HG03135 (cell line): ENCODE measurements around the gene CFAP61.
"Not testable (repeated sequence)": the region's sequence is repeated elsewhere in the genome, so short reads cannot be mapped to it uniquely, and the experiment has no call there.

Experiments
- ATAC-seq: cut with Tn5 transposase; IDR thresholded peaks from one replicate; pipeline ENCODE4 v1.9.1; 2021; ENCODE audit warnings: mild to moderate bottlenecking, moderate library complexity; ENCODE audit not compliant: unreplicated experiment

CFAP61 gene

DNA sequence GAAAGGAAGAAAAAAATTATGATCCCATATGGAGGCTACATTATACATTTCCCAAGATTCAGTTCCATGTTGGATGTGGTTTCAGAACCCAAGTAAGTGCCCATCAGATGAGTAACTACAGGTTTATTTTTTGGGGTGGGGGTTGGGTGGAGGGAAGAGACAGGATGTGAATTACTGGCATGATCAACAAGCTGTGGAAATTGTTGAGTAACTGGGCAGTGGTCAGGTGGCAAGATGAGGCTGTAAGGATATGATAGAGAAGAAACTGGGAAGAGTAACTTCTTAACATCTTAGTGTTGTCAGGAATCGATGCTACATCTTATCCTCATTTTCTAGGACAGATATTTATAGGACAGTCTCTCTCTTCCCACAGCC is 153.5 kb downstream of the CFAP61 start:
- no peak for ATAC-seq

DNA sequence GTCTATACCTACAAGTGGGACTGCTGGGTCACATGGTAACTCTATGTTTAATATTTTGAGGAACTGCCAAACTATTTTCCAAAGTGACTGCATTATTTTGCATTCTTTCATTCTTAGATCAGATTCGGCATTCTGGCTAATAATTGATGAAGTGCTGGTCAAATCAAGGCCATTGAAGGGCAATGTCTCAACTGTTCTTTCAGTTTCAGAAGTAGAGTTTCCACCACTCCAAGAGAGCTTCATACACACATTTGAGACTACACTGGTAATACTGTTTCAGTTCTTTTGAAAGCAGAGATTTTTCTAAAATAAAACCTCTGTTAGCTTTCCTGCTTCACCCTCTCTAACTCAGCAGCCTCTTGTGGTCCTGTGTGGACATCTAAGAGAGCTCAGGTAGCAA is 154.5 kb downstream of the CFAP61 start:
- ATAC-seq, result peak; percentile 88

DNA sequence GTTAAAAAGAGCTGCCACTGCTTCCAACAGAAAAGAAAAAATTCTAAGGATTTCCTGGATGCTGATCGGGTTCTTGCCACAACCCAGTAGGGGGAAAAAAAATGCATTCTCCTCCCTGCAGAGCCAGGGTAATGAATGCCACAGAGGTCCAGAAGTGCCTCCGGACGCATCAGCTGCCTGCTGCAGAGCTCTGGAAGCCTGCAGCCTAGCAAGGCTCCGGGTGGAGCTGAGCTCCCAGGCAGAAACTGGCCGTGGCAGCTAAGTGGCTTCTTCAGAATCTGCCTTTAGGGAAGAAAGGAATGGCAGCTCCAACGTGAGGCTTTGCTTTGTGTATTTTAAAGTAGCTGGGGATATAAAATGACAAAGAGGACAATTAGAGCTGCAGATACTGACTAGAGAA is 155.0 kb downstream of the CFAP61 start:
- no peak for ATAC-seq

DNA sequence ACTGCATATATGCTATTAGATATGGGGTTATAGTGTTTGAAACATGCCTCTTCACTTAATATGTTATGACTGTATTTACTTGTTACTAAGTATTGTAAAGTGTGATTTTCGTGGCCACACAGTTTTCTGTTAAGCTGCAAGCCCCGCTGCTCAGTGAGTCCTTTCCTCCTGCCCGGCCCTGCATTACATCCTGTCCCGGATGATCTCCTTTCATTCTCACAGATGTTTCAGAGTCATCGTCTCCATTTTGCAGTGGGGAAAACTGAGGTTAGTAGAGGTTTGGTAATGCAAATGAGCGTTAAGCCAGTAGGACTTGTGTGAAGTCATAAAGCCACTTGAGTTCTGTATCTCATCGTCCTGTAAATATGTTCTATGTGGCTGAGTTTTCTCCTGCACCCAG is 155.5 kb downstream of the CFAP61 start:
- peak; percentile 56 for ATAC-seq

DNA sequence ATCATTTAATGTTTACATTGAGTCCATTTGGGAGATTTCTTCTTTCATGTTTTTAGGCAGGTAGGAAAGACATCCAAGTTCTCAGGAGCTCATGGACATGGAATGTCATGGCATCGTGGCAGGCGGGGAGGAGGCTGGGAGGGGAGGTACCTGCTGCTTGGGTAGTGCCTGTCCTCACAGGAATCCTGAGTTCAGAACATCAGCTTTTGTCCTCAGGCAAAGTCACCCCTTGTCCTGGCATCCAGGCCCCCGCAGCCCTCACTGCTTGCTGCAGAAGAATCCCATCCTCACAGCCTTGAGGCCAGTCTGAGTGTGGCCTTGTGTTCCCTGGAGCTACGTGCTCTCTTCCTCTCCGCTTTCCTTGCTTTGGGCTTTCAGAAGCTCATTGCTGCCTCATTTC is 157.4 kb downstream of the CFAP61 start:
- ATAC-seq, result no peak

DNA sequence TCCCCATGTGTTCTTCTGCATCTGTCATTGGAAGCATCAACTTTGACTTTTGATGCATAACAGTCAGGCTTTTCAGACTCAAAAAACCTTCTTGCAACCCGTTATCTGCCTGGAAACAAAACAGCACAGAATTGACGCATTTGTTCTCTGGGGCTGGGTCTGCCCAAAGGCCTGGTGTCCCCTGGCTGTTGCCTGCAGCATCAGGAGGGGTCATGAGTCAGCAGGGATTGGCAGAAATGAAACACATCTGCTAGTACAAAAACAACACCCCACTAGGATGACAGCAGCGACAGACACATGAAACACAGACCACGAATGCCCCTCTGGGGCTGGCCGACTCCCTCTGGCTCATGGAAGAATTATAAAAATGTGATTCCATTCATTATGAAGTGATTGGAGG is 158.0 kb downstream of the CFAP61 start:
- ATAC-seq, result no peak

DNA sequence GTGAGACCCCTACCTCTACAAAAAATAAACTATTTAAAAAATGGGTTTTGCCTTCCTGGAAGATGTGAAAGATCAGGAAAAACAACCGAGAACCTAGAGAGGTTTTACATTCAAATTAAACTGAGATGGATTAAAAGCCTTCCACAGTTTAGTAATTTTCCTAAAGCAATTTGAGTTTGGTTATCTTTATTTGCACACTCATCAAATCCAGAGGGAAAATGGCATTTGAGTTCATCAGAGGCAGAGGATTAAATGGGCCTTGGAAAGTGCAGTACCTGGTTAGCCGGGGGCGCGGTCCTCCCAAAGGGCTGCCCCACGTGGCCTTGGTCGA is 158.6 kb downstream of the CFAP61 start:
- no peak for ATAC-seq

DNA sequence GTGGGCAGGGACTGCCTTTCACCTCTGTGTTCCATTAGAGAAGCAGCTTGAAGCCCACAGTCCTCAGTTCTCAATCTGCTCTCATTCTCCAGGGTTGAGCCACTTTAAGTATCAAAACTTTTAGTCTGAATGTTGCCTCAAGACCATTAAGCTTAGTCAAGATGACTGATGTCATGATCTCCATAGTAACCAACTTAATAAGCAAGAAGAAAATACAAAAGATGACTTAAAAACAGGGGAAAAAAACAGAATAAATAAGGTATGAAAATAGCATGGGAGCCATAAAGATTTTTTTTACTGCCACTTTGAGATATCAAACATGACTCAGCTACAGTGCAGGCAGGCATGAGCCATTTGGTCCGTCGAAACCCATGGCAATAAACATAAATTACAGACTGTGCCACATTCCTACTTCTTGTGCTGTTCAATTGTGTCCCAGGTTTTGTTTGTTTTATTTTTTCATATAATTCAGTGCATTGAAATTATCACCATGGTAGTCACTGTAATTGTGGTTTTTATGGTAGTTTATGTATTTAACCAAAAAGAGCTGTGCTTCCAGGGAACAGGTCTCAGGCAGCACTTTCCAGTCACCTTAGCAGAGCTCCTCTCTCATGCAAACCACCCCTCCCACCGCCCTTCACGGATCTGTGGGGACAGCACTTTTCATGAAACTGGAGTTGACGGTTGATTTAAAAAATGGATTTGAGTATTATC is 159.1 kb downstream of the CFAP61 start:
- ATAC-seq, result no peak

DNA sequence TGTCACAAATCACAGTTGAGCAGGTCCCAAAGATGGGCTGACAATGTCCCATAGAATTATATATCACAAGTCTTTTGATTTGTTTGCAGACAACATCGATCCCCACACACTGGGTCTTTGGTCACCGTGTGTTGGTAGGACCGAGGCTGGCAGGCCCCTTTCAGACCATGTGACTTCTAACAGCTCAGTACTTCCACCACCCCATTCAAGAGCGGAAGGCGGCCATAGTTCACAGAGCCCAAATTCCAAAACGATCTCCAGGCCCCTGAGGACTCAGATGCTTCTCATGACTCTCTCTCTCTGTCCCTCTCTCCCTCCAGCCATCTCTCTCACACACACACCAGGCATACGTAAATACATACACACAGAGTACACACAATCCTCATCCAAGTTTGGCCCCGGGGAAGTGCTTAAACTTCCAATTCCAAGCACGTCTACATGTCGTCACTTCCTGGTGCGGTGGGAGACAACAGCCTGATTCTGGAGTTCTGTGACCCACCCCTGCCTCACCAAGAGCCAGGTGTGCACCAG is 159.7 kb downstream of the CFAP61 start:
- ATAC-seq, result no peak

DNA sequence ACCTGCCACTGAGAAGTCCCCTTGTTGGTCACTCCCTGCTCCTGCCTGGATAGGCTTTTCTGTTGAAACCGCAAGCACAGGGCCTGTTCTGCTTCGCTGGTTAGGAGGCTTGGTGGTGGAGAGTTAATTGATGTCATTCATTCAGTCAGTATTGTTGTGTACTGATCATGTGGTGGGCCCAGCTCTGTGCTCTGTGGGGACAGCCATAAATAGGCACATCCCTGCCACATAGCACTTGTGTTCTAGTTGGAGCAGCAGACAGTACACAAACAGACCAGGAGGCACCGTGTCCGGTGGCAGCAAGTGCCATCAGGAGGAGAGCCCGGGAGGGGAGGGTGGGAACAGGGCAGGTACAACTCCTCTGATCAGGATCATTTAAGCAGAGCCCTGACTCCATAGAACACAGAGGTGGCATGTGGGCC is 160.4 kb downstream of the CFAP61 start:
- ATAC-seq, result no peak

DNA sequence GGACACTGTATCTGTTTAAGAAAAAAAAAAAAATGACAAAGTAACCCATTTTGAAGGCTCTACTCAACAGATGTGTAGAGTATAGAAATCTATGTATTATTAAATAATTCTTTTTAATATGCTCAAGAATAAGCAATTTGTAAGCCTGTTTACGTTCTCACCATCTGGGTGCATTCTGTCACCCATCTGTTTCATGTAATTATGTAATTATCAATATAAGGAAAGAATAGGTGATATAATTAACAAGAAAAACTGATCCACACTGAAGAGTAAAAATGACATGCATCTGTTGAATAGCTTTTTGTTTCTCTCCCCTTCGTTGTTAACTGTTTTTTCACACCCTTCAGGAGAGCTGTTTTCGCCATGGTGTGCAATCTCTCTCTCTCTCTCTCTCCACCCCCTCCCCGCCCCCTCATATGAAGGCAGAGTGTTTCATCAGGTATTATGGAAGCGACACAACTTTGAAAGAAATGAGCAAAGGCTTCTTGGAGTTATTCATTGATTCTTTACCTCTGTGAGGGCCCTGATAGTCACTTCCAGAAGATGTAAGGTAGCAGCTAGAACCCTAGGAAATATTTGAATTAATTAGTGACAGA is 161.3 kb downstream of the CFAP61 start:
- ATAC-seq, result no peak

DNA sequence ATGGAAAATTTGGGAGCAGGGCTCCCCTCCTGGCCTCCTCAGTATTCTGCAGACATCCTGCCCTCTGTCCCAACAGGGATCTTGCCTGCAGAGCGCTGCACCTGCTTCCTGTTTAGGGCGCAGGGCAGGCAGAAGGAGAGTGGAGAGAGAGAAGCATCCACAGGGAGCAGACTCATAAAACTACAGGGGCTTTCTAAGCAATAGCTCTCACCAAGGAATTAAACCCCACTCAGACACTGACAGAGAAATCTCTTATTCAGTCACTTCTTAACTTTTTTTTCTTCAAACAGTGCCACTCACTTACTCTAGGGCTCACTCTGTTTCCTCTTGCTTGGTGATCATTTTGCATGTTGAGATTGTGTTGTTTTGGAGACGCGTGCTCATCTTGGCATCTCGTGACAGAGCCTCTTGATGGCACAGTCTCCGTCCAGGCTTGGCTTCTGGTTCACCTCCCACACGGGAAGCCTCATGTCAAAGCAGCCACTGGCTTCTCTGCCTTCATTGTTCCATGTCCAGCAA is 162.5 kb downstream of the CFAP61 start:
- no peak for ATAC-seq

DNA sequence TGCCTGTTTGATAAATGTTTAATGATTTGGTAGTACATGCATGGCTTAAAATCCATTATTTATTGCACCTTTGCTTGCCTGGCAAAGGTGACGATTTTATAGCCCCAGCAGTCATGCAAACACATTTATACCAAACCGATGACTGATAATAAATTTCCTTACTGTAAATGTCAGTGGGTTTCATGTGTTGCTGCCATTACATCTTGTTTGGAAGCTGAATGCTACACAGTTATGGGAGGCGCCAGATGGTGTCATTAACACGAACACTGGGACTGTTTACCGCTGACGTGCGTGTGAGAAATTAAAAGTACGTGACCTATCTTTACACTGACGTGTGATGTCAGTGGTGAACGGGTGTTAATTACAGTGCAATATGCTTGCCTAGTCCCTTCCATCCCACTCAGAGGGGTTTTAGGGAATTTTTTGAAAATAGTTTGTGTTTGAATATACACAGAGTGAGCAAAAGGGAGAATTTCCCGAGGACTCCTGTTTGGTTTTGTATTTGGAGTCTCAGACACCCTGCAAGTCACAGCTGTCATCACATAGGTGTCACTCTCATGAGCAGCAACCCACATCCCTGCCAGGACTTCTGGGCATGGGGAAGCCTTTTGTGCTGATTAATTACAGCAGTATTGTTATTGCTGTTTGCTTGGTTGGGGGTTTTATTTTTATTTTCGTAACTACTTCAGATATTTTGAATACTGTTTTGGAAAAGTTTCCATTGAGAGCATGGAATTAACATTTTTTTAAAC is 163.8 kb downstream of the CFAP61 start:
- no peak for ATAC-seq

DNA sequence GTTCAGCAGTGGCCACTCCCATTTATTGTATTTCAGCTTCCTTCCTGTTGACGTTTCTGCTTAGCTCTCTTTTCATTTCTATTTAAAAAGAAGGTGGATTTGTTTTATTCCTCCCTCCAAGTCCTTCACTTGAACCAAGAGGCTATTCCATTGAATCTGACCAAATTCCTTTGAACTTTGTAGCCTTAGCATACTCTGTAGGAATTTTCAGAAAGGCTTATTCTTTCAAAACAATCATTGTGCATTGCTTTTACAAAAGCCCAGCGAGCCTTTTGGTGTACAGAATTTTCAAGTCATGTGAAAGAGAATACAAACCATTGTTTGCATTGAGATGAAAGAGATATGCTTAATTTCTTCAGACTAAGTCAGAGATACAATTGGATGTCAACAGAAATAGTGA is 164.6 kb downstream of the CFAP61 start:
- no peak for ATAC-seq

DNA sequence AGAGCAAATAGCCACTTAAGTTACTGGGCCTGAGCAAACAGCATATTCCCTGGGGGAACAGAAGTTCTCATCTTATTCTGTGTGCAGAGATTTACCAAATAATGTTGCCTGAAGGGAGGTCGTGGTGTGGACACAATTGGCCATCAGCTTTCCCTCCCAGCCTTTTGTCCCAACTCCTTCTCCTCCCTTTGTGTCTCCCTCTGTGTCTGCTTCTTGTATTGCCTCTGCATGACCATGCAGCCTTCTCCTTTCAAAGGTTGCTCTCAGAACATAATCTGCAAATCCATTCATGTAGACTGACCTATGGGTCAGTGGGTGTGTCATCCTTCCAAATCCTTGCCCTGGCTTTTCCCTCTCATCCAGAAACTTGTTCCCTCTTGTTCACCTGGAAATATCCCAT is 165.3 kb downstream of the CFAP61 start:
- ATAC-seq, result no peak

DNA sequence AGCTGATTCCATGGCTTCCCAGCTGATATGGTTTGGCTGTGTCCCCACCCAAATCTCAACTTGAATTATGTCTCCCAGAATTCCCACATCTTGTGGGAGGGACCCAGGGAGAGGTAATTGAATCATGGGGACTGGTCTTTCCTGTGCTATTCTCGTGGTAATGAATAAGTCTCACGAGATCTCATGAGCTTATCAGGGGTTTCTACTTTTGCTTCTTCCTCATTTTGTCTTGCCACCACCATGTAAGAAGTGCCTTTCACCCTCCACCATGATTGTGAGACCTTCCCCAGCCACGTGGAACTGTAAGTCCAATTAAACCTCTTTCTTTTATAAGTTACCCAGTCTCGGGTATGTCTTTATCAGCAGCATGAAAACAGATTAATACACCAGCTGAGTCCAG is 165.8 kb downstream of the CFAP61 start:
- ATAC-seq, result not testable (repeated sequence)

DNA sequence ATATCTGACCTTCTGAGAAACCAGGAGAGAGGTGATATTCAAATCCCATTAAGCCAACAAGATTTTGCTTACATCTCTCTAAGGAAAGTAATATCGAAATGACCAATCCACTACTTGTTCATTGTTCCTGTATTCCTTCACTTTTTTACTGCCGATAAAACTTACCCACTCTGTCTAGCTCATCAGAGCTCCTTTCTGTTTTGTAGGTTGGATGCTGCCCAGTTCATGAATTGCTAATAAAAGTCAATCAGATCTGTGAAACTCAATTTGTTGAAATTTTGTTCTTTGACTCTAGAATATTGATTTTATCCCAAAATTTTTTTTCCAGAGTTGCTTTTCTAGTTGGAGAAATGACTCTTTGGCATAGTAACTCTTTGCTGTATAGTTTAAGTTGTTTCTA is 166.7 kb downstream of the CFAP61 start:
- no peak for ATAC-seq

DNA sequence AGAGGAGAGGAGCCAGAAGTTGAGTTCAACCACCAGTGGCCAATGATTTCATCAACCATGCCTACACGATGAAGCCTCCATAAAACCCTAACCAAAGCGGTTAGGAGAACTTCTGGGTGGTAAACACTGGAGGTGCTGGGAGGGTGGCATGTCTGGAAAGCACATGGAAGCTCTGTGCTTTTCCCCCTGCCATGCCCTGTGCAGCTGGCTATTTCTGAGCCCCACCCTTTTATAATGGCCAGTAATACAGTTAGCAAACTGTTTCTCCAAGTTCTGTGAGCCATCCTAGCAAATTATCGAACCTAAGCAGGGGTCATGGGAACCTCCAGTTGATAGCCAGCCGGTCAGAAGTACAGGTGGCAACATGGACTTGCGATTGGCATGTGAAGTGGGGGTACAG is 167.8 kb downstream of the CFAP61 start:
- ATAC-seq, result no peak

DNA sequence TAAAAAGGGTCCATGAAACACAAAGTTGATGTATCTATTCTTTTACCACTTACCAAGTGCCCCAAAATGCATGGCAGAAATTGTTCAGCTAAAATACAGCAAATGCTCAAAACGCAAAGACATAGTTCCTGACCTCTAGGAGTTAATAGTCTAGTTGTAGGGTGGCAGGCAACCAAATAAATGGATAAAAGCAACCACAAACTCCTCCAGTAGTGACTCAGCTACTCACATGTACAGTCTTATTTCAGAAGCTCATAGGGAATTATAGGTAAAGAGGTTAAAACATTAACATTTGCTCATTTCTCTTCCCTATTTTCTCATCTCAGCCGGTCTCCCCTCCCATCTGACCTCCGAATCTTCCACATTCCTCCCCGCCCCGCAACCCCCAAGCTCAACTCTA is 171.6 kb downstream of the CFAP61 start:
- ATAC-seq, result no peak

DNA sequence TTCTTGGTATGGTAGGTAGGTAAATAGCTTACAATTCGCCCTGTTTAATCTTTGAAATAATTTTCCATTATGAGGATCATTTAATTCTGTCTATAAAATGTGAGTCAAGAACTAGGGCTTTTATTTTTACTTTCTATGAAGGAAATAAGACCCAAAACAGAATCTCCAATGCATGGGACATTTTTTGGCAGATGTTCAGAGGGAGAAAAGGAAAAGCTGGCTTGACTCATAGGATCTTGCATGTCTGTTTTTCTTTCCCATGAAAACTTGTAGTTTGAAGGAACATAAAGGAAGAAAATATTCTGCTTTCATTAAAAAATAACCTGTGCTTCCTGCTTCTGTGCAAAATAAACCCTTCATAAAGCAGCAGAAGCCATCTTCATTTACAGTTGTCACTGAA is 172.5 kb downstream of the CFAP61 start:
- ATAC-seq, result no peak

DNA sequence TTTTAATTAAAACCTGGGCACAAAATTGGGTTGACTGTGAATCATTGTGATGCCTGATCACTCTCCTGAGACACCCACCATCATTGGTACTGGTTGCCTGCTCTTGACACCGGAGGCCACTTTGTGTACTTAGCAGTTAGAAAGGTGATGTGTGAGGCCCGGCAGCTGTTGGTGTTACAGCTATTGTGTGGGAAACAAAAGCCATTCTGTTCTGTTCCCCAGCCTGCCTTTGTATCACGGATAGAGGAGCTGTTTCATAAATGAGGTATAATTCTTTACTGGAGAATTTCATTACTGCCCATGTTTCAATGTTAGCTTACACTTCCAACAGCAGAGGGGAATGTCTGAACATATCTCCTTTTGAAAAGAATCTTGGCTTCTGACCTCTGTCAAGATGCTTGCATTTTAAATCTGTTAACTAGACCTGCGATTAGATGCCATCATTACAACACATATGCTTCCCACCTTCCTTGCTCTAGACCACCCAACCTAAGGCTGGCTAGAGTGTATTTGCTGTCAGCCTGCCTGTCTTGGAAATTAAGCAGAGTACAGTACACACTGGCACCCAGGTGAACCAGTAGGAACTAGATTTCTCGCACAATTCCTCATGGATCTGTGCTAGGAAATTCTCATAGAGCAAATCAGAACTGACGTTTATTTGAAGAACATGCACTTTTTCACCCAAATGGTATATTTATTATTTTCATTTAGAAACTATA is 173.2 kb downstream of the CFAP61 start:
- no peak for ATAC-seq
